RWPE2 (cell line): ENCODE results near the gene SPP2.

Experiments
- ATAC-seq: fragments of 200-7000 bp; cut with Tn5 transposase; 3 replicates; pipeline ENCODE4 v1.9.1; 2021; ENCODE audit warnings: low read depth
- DNase-seq: peaks from one replicate; pipeline ENCODE4 v3.0.0-alpha.2; 2020; ENCODE audit warnings: low spot score
- H3K27ac ChIP-seq: fragments of 450-650 bp; 2 replicates; pipeline ENCODE4 v1.5.1; 2017; ENCODE audit warnings: mild to moderate bottlenecking; ENCODE audit not compliant: poor library complexity, severe bottlenecking
- H3K27me3 ChIP-seq: fragments of 250-450 bp; sonication (Bioruptor Pico); 2 replicates; pipeline ENCODE4 v1.5.1; 2021; ENCODE audit warnings: mild to moderate bottlenecking, moderate library complexity; ENCODE audit not compliant: insufficient read depth, poor library complexity, severe bottlenecking
- H3K36me3 ChIP-seq: fragments of 250-450 bp; sonication (Bioruptor Pico); 2 replicates; pipeline ENCODE4 v1.5.1; 2020; ENCODE audit warnings: low read depth, mild to moderate bottlenecking, moderate library complexity
- H3K4me1 ChIP-seq: fragments of 250-450 bp; sonication (Bioruptor Pico); 2 replicates; pipeline ENCODE4 v1.5.1; 2021; ENCODE audit warnings: mild to moderate bottlenecking, moderate library complexity; ENCODE audit not compliant: insufficient read depth, poor library complexity, severe bottlenecking
- H3K4me3 ChIP-seq: fragments of 250-450 bp; sonication (Bioruptor Pico); 2 replicates; pipeline ENCODE4 v1.5.1; 2021; ENCODE audit warnings: mild to moderate bottlenecking, moderate library complexity; ENCODE audit not compliant: severe bottlenecking
- H3K9me3 ChIP-seq: fragments of 250-450 bp; sonication (Bioruptor Pico); 2 replicates; pipeline ENCODE4 v1.5.1; 2021; ENCODE audit warnings: mild to moderate bottlenecking, moderate library complexity; ENCODE audit not compliant: severe bottlenecking
- TF ChIP-seq, protein P1 (sequence below): fragments of 450-650 bp; IDR thresholded peaks from one replicate; pipeline ENCODE4 v1.5.1; 2017; ENCODE audit warnings: mild to moderate bottlenecking, moderate library complexity; ENCODE audit not compliant: poor library complexity, severe bottlenecking

The SPP2 gene

DNA sequence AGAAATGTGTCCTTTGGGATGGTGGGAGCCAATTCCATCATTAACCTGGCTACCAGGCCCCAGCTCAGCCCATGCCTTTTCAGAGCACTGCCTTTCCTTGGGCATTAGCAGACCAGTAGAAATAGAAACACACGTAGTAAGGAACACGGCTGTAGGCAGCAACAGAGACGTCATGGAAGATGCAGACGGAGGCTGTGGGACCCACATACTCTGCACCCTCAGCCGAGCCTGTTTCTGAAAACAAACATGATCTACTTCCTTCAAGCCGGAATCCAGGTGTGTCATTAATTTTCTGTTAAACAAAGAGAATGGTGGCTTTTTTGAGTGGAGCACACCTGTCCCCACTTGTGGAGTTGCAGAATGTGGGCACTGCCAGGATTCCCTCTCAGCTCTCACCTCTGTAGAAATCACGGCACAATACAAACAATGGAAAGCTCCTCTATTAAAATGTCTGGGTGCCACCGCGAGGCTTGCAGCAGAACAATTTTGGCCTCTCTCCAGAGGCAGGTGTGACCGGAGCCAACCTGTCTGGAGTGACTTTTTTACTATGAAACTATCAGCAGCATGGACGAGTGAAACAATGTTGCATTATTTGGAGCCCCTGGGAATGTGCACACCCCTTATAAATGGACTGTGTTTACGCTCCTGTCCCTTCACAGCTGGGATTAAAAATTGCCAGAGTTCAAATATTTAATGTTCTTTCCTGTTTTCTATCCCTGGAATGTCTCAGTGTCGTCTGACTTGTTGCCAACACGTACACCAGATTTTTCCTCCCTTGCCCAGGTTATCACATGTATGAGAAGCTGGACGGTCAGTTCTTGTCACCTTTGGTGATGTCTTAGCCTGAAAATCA is 31.7 kb downstream of the SPP2 start:
- TF ChIP-seq, protein P1, sequence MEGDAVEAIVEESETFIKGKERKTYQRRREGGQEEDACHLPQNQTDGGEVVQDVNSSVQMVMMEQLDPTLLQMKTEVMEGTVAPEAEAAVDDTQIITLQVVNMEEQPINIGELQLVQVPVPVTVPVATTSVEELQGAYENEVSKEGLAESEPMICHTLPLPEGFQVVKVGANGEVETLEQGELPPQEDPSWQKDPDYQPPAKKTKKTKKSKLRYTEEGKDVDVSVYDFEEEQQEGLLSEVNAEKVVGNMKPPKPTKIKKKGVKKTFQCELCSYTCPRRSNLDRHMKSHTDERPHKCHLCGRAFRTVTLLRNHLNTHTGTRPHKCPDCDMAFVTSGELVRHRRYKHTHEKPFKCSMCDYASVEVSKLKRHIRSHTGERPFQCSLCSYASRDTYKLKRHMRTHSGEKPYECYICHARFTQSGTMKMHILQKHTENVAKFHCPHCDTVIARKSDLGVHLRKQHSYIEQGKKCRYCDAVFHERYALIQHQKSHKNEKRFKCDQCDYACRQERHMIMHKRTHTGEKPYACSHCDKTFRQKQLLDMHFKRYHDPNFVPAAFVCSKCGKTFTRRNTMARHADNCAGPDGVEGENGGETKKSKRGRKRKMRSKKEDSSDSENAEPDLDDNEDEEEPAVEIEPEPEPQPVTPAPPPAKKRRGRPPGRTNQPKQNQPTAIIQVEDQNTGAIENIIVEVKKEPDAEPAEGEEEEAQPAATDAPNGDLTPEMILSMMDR = no peak
- no peak for DNase-seq
- no peak for ATAC-seq

DNA sequence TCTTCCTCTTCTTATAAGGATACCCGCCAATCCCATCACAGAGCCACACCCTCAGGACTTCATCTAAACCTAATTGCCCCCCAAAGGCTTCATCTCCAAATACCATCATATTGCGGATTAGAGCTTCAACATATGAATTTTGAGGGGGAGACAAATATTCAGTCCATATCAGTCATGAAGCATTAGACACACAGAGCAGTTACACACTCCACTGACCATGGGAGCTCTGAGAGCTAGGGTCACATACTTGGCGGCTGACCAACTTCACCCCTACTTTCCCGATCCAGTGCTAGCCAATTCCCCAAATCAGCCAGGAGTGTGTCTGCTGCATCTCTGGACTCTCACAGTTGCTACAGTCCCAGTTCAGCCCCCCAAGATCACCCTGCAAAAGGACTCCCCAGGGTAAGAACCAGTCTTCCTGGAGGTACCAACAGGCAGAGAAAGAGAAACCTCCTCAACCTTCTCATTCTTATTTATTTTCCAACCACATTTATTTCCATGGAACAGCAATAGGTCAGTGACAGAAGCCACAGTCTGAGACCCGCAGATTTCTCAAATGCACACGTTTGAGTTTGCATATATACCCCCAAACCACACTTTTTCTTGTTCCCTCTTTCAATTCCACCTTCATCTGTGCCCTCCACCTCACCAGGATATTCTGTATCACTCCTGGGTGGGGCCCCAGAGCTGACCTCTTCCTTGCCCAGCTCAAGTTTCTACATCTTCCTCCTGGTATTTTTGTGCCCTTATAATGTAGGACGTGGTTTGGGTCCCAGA is 33.3 kb downstream of the SPP2 start:
- Histone ChIP-seq H3K4me1 (peaks cover 4% of the 10 kb centered on the region), H3K27me3 (no peaks in the 10 kb centered on the region), H3K9me3 (peaks cover 6% of the 10 kb centered on the region), H3K27ac (no peak overlapping the region), H3K36me3 (no peaks in the 10 kb centered on the region), H3K4me3 (no peak overlapping the region)
- TF ChIP-seq, protein P1 = no peak
- no peak for ATAC-seq
- DNase-seq = no peak

More for the DNA sequence above, 31.7 kb downstream of the SPP2 start:
- H3K27me3 ChIP-seq = no peaks in the 10 kb centered on the region
- peaks cover 4% of the 10 kb centered on the region for H3K4me1 ChIP-seq
- H3K4me3 ChIP-seq = no peak overlapping the region
- H3K36me3 ChIP-seq = no peaks in the 10 kb centered on the region
- H3K9me3 ChIP-seq = no peaks in the 10 kb centered on the region
- no peak overlapping the region for H3K27ac ChIP-seq

DNA sequence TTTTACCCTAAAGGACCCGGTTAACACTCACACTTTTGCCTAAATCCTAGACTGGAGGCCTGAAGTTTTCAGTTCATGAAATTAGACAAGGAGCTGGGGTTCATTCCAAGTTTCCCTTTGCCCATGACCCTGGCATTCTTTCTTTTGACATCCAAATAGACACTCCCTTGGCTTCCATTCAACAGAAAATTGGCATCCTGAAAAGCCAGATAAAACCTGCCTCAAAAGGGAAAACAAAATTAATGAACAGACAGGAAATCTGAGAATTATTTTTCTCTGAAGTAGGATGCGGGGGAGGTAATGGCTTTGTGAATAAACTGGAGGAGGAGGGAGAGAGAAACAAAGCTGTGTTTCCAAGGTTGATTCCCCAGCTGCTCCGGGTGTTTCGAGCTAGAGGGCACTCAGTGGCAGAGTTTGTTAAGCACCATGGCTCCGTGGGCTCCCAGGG is 41.0 kb downstream of the SPP2 start:
- TF ChIP-seq, protein P1 = no peak
- Histone ChIP-seq H3K27me3 (no peaks in the 10 kb centered on the region), H3K4me3 (no peak overlapping the region), H3K9me3 (peaks cover 6% of the 10 kb centered on the region), H3K27ac (peak overlapping the region; percentile 84), H3K4me1 (peaks cover 18% of the 10 kb centered on the region), H3K36me3 (no peaks in the 10 kb centered on the region)
- DNase-seq = no peak
- ATAC-seq = peak; percentile 76

DNA sequence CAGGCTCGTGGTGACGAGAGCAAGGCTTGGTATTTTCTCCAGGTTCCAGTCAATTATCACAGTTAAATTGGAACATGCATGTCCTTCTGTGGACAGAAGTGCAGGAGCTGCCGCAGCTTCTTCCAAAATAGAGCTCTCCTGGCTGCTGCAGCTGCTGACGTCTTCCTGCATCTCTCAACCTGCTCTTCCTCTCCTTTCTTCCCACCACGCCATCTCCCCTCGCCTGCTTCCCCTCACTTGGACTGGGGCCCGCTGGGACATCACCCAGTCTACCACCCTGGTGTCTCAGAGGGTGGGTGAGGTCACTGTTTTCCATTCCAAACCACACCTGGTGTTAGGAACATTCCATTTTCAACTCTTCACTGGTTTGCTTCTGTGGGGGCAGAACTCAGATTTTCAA is 41.4 kb downstream of the SPP2 start:
- TF ChIP-seq, protein P1 = no peak
- Histone ChIP-seq H3K27me3 (no peaks in the 10 kb centered on the region), H3K36me3 (no peaks in the 10 kb centered on the region), H3K27ac (peak overlapping the region; percentile 84), H3K9me3 (peaks cover 6% of the 10 kb centered on the region), H3K4me1 (peaks cover 18% of the 10 kb centered on the region), H3K4me3 (no peak overlapping the region)
- ATAC-seq = peak; percentile 70
- no peak for DNase-seq
